ENCODE results near the gene OR52E4.

Gene OR52E4

DNA sequence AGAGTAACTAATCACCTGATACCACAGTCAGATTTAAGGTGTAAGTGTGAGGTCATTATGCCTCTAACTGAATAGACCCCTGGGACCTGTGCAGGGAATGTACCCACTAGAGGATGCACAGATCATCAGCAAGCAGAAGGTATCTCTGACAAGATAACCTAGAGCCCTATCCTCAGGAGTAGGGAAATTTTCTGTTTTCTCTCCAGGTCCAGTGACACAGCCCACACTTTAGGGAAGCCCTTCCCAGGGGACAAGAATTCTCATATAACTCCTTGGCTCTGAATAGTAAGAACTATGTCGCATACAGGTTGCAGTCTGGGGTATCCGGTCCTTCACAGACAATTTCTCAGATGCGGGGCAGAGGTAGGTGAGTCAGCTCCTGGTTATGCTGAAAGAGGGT lies 12.5 kb downstream of the OR52E4 start, which contains the start of gene OR52E5:
Gene OR52E5 (plus strand): TSS at position 301 of the 400 bp plus-strand sequence. CDS start 7,569 bp downstream, outside the sequence.
- TF ChIP-seq FOXP2 (optimal IDR thresholded peaks at IDR 0.05; ENCODE audit: borderline replicate concordance, extremely low read depth, extremely low read length, insufficient read depth) (no peak), POLR2AphosphoS5 (IDR thresholded peaks at IDR 0.05; ENCODE audit: low read depth, low read length) (no peak), SIN3A (IDR thresholded peaks at IDR 0.05; ENCODE audit: borderline replicate concordance, insufficient read depth, low read length) (no peak), TAF1 (IDR thresholded peaks at IDR 0.05; ENCODE audit: borderline replicate concordance, insufficient read depth, low read length) (no peak)
- TF ChIP-seq, protein P1, sequence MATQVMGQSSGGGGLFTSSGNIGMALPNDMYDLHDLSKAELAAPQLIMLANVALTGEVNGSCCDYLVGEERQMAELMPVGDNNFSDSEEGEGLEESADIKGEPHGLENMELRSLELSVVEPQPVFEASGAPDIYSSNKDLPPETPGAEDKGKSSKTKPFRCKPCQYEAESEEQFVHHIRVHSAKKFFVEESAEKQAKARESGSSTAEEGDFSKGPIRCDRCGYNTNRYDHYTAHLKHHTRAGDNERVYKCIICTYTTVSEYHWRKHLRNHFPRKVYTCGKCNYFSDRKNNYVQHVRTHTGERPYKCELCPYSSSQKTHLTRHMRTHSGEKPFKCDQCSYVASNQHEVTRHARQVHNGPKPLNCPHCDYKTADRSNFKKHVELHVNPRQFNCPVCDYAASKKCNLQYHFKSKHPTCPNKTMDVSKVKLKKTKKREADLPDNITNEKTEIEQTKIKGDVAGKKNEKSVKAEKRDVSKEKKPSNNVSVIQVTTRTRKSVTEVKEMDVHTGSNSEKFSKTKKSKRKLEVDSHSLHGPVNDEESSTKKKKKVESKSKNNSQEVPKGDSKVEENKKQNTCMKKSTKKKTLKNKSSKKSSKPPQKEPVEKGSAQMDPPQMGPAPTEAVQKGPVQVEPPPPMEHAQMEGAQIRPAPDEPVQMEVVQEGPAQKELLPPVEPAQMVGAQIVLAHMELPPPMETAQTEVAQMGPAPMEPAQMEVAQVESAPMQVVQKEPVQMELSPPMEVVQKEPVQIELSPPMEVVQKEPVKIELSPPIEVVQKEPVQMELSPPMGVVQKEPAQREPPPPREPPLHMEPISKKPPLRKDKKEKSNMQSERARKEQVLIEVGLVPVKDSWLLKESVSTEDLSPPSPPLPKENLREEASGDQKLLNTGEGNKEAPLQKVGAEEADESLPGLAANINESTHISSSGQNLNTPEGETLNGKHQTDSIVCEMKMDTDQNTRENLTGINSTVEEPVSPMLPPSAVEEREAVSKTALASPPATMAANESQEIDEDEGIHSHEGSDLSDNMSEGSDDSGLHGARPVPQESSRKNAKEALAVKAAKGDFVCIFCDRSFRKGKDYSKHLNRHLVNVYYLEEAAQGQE (IDR thresholded peaks at IDR 0.05; ENCODE audit: insufficient read depth in 1 of 2, low read depth in 2 of 2, low read length in 2 of 2), result no peak

GRCh38 chr11:5899534-5899933 lies 19.1 kb downstream of the OR52E4 start:
- TF ChIP-seq, protein P1 (IDR thresholded peaks at IDR 0.05; ENCODE audit: insufficient read depth in 1 of 2, low read depth in 2 of 2, low read length in 2 of 2), result no peak
- no peak for TF ChIP-seq POLR2AphosphoS5 (IDR thresholded peaks at IDR 0.05; ENCODE audit: low read depth, low read length)
- TF ChIP-seq SIN3A (IDR thresholded peaks at IDR 0.05; ENCODE audit: borderline replicate concordance, insufficient read depth, low read length), result no peak
- TF ChIP-seq FOXP2 (optimal IDR thresholded peaks at IDR 0.05; ENCODE audit: borderline replicate concordance, extremely low read depth, extremely low read length, insufficient read depth), result no peak
- no peak for TF ChIP-seq TAF1 (IDR thresholded peaks at IDR 0.05; ENCODE audit: borderline replicate concordance, insufficient read depth, low read length)

DNA sequence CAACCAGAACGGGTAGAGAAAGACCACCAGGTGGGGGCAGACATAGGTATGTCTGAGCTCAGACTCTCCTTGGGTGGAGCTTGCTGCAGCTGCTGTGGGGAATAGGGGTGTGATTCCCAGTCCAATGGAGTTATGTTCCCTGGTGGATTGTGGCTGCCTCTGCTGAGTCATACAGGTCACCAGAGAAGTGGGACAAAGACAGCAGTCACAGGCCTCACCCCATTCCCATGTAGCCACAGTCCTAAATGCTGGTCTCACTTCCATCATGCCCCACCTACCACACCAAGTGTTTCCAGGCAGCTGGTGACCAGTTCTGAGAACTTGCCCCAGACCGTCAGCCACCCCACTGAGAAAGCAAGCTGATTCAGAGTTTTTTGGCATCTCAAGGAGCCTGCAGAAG lies 30.1 kb downstream of the OR52E4 start:
- TF ChIP-seq, protein P1 (IDR thresholded peaks at IDR 0.05; ENCODE audit: insufficient read depth in 1 of 2, low read depth in 2 of 2, low read length in 2 of 2), result no peak
- TF ChIP-seq FOXP2 (optimal IDR thresholded peaks at IDR 0.05; ENCODE audit: borderline replicate concordance, extremely low read depth, extremely low read length, insufficient read depth), result no peak
- no peak for TF ChIP-seq POLR2AphosphoS5 (IDR thresholded peaks at IDR 0.05; ENCODE audit: low read depth, low read length)
- TF ChIP-seq SIN3A (IDR thresholded peaks at IDR 0.05; ENCODE audit: borderline replicate concordance, insufficient read depth, low read length), result no peak
- TF ChIP-seq TAF1 (IDR thresholded peaks at IDR 0.05; ENCODE audit: borderline replicate concordance, insufficient read depth, low read length), result no peak

DNA sequence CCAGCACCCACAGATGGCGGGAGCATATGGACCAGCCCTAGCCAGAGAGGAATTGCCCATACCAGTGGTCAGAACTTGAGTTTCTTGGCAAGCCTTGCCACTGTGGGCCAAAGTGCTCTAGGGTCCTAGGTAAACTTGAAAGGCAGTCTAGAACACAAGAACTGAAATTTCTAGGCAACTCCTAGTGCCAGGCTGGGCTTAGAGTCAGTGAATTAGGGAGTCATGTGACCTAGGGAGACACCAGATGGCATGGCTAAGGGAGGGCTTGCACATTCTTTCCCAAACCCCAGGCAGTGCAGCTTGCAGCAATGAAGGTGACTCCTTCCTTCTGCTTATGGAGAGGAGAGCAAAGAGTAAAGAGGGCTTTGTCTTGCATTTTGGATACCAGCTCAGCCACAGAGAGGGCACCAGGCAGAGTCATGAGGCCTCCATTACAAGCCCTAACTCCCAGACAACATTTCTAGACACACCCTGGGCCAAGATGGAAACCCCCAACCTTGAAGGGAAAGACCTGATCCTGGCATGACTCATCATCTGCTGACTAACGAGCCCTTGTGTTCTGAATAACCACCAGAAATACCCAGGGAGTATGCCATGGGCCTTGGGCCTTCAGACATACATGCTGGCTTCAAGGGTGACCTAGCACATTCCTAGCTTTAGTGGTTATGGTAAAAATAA lies 42.5 kb downstream of the OR52E4 start:
- TF ChIP-seq, protein P1 (IDR thresholded peaks at IDR 0.05; ENCODE audit: insufficient read depth in 1 of 2, low read depth in 2 of 2, low read length in 2 of 2), result no peak
- TF ChIP-seq TAF1 (IDR thresholded peaks at IDR 0.05; ENCODE audit: borderline replicate concordance, insufficient read depth, low read length) (no peak), POLR2AphosphoS5 (IDR thresholded peaks at IDR 0.05; ENCODE audit: low read depth, low read length) (no peak), FOXP2 (optimal IDR thresholded peaks at IDR 0.05; ENCODE audit: borderline replicate concordance, extremely low read depth, extremely low read length, insufficient read depth) (no peak), SIN3A (IDR thresholded peaks at IDR 0.05; ENCODE audit: borderline replicate concordance, insufficient read depth, low read length) (no peak)

Measured in PFSK-1 (cell line).